IPS DF 6.9 (cell line): ENCODE results near the gene IL1F10.

Experiments used
- DNase-seq: peaks from one replicate; pipeline ENCODE4 v3.0.0-alpha.2; 2013; ENCODE audit warnings: low read depth, low spot score
- H3K27ac ChIP-seq: one replicate; pipeline ENCODE4 v1.5.1; 2013; ENCODE audit warnings: low read length, control low read depth
- H3K27me3 ChIP-seq: 2 replicates; pipeline ENCODE4 v1.6.1; 2013; ENCODE audit warnings: mild to moderate bottlenecking, low read length; ENCODE audit not compliant: control insufficient read depth, insufficient read depth
- H3K36me3 ChIP-seq: 2 replicates; pipeline ENCODE4 v1.6.1; 2013; ENCODE audit warnings: low read length; ENCODE audit not compliant: control insufficient read depth, insufficient read depth
- H3K4me1 ChIP-seq: 2 replicates; pipeline ENCODE4 v1.6.1; 2013; ENCODE audit warnings: low read length; ENCODE audit not compliant: control insufficient read depth, insufficient read depth
- H3K4me3 ChIP-seq: 2 replicates; pipeline ENCODE4 v1.5.1; 2013; ENCODE audit warnings: mild to moderate bottlenecking, low read length
- H3K9me3 ChIP-seq: 2 replicates; pipeline ENCODE4 v1.6.1; 2013; ENCODE audit warnings: low read length, inconsistent platforms; ENCODE audit not compliant: control insufficient read depth, insufficient read depth
- WGBS: extraction: QIAGEN DNeasy Blood & Tissue Kit; methylation state at CpG from one replicate; pipeline ENCODE4 v1.1.7; 2013; ENCODE audit warnings: mixed read lengths, missing lambda C conversion rate; ENCODE audit not compliant: insufficient read length, insufficient coverage; 5-methylcytosine and 5-hydroxymethylcytosine counted together

IL1F10 gene

GRCh38 chr2:113119111-113119510 is 51.3 kb downstream of the IL1F10 start:
- no peak overlapping the region for H3K4me3 ChIP-seq
- H3K27me3 ChIP-seq: no peaks in the 10 kb centered on the region
- H3K27ac ChIP-seq: no peak overlapping the region
- DNase-seq: no peak
- H3K9me3 ChIP-seq: no peaks in the 10 kb centered on the region
- WGBS: no CpG with 5 or more reads among the region's 2 CpGs
- no peaks in the 10 kb centered on the region for H3K4me1 ChIP-seq
- no peaks in the 10 kb centered on the region for H3K36me3 ChIP-seq

- Histone ChIP-seq H3K9me3 (no peaks in the 10 kb centered on the region), H3K4me3 (no peak overlapping the region), H3K27ac (no peak overlapping the region), H3K4me1 (no peaks in the 10 kb centered on the region), H3K27me3 (no peaks in the 10 kb centered on the region), H3K36me3 (no peaks in the 10 kb centered on the region)
- DNase-seq: no peak
- no CpG with 5 or more reads among the region's 3 CpGs for WGBS
Observed at GRCh38 chr2:113120861-113121260, 53.1 kb downstream of the IL1F10 start.

DNA sequence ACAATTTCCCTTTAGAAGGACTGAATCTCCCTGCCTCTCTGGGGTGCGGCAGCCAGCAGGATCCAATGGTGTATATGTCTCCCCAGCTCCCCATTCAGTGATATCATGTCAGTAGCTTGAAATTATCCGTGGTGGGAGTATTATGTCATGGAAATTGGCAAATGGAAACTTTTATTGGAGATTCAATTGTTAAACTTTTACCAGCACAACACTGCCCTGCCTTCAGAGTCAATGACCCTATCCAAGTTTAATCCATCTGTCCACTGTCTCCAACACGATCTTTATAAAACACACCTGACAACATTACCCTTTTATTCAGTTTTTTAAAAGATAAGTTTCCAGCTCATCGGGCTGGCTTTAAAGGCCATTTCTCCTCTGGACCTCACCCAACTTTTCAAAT is 54.6 kb downstream of the IL1F10 start:
- no CpG with 5 or more reads among the region's 4 CpGs for WGBS
- Histone ChIP-seq H3K27me3 (no peaks in the 10 kb centered on the region), H3K4me1 (no peaks in the 10 kb centered on the region)

GRCh38 chr2:113123726-113124125 is 56.0 kb downstream of the IL1F10 start:
- Histone ChIP-seq H3K27ac (no peak overlapping the region), H3K4me1 (no peaks in the 10 kb centered on the region), H3K27me3 (no peaks in the 10 kb centered on the region), H3K36me3 (no peaks in the 10 kb centered on the region), H3K9me3 (no peaks in the 10 kb centered on the region), H3K4me3 (no peak overlapping the region)
- no peak for DNase-seq
- WGBS: no CpG with 5 or more reads among the region's 3 CpGs

More for the DNA sequence above, 54.6 kb downstream of the IL1F10 start:
- H3K36me3 ChIP-seq: no peaks in the 10 kb centered on the region
- H3K9me3 ChIP-seq: no peaks in the 10 kb centered on the region
- H3K4me3 ChIP-seq: no peak overlapping the region
- DNase-seq: no peak
- H3K27ac ChIP-seq: no peak overlapping the region

DNA sequence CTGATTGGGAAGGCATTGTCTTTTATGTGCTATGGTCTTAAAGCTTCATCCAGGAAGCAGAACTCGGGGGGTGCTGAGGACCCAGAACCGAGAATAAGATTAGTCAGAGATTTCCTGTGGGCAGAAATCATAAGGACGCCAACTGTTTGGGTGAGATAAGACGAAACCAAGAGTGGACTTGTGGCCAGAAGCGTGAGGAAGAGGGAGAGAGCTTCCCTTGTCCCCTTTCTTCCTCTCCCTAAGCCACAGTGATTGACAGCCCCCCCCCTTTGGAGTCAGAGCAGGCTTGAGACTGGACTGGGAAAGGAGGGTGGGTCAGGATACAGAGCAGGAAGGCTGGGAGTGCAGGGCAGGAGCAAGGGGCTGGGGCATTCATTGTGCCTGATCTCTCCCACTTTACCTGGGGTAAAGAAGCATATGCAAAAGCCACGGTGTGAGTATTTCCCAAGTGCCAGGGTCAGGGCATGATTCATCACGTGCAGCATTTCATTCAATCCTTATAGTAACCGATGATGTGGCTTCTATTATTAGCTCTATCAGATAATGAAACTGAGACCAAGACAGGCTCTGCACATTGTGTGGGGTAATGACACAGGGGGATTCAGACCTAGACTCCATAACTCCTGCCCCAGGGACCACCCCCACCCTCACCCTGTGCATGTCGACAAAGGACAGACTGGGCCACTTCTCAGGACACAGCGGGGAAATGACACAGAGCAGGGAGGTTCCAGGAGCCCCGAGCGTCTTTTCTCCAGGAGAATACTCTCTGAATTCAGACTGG is 56.6 kb downstream of the IL1F10 start:
- WGBS: no CpG with 5 or more reads among the region's 12 CpGs
- Histone ChIP-seq H3K36me3 (no peaks in the 10 kb centered on the region), H3K4me3 (no peak overlapping the region), H3K4me1 (no peaks in the 10 kb centered on the region), H3K27ac (no peak overlapping the region), H3K9me3 (no peaks in the 10 kb centered on the region), H3K27me3 (no peaks in the 10 kb centered on the region)
- no peak for DNase-seq
